CD8-positive, alpha-beta memory T cell (primary cell): ENCODE measurements around the gene CCDC78. TPM values are rescaled to one million over a fixed set of nuclear protein-coding genes. Genes with fewer than 3 reads are reported as not detected.

Experiments used
- CTCF ChIA-PET: fragments of 350-600 bp; sonication (Branson Sonifier 250); formaldehyde crosslinking; loops from one replicate; lab custom pipeline; 2021; ENCODE audit warnings: antibody characterized with exemption; lab: Charles Lee
- POLR2A ChIA-PET: fragments of 350-600 bp; sonication (Branson Sonifier 250); formaldehyde crosslinking; loops from one replicate; lab custom pipeline; 2021; ENCODE audit warnings: antibody characterized with exemption; lab: Charles Lee
- DNase-seq, 5 donors: peaks; one replicate each; pipeline versions ENCODE4 v3.0.0 to v3.0.0-alpha.2; 2020 to 2022; ENCODE audit warnings: mixed read lengths in 1 of 5
- H3K27ac ChIP-seq: one replicate; pipeline ENCODE4 v1.7.0; 2013; ENCODE audit warnings: low read depth, mild to moderate bottlenecking, low read length, moderate library complexity
- H3K27me3 ChIP-seq: 2 replicates; pipeline ENCODE4 v1.7.0; 2013; ENCODE audit warnings: low read length, mild to moderate bottlenecking; ENCODE audit not compliant: insufficient read depth, poor library complexity, severe bottlenecking
- H3K36me3 ChIP-seq: 2 replicates; pipeline ENCODE4 v1.7.0; 2013; ENCODE audit warnings: mild to moderate bottlenecking, low read length, moderate library complexity; ENCODE audit not compliant: insufficient read depth
- H3K4me1 ChIP-seq: 2 replicates; pipeline ENCODE4 v1.7.0; 2013; ENCODE audit warnings: mild to moderate bottlenecking, low read length, moderate library complexity; ENCODE audit not compliant: insufficient read depth
- H3K4me3 ChIP-seq: 2 replicates; pipeline ENCODE4 v1.7.0; 2013; ENCODE audit warnings: mild to moderate bottlenecking, low read length
- H3K9me3 ChIP-seq: 2 replicates; pipeline ENCODE4 v1.7.0; 2013; ENCODE audit warnings: mild to moderate bottlenecking, low read length
- H3K27ac Mint-ChIP-seq, 8 donors: one replicate each; pipeline ENCODE4 v1.8.0; 2020 to 2021; ENCODE audit warnings: mixed read lengths in 8 of 8, mild to moderate bottlenecking in 6 of 8, inconsistent platforms in 3 of 8, moderate library complexity in 3 of 8
- H3K27me3 Mint-ChIP-seq, 2 donors: one replicate each; pipeline ENCODE4 v1.8.0; 2020 to 2021; ENCODE audit warnings: mixed read lengths in 2 of 2, mild to moderate bottlenecking in 1 of 2, moderate library complexity in 1 of 2
- H3K36me3 Mint-ChIP-seq, 3 donors: one replicate each; pipeline ENCODE4 v1.8.0; 2020 to 2021; ENCODE audit warnings: mixed read lengths in 3 of 3, inconsistent platforms in 1 of 3, mild to moderate bottlenecking in 1 of 3
- H3K4me1 Mint-ChIP-seq, 3 donors: one replicate each; pipeline ENCODE4 v1.8.0; 2020 to 2021; ENCODE audit warnings: mixed read lengths in 3 of 3, inconsistent platforms in 1 of 3, mild to moderate bottlenecking in 1 of 3
- H3K4me3 Mint-ChIP-seq, 7 donors: one replicate each; pipeline ENCODE4 v1.8.0; 2020 to 2021; ENCODE audit warnings: mixed read lengths in 7 of 7, mild to moderate bottlenecking in 6 of 7, moderate library complexity in 4 of 7, inconsistent platforms in 2 of 7
- H3K9me3 Mint-ChIP-seq, 5 donors: one replicate each; pipeline ENCODE4 v1.8.0; 2020 to 2022; ENCODE audit warnings: mixed read lengths in 5 of 5, mild to moderate bottlenecking in 3 of 5, moderate library complexity in 2 of 5, inconsistent platforms in 1 of 5
- polyA plus RNA-seq: library from polyadenylated mRNA; unstranded; fragments of 300-500 nt; fragmentation: Illumina TruSeq; gene quantifications from one replicate; pipeline ENCODE4 v1.2.3, GENCODE V29; 2021
- total RNA-seq, 2 experiments: library from RNA; stranded (reverse); gene quantifications; one replicate each; pipeline ENCODE4 v1.2.3, GENCODE V29; 2021

Gene CCDC78
- total and polyA plus RNA-seq, 3 experiments from 2014 or later: 0.53 to 9.9 (median 9.8) TPM

DNA sequence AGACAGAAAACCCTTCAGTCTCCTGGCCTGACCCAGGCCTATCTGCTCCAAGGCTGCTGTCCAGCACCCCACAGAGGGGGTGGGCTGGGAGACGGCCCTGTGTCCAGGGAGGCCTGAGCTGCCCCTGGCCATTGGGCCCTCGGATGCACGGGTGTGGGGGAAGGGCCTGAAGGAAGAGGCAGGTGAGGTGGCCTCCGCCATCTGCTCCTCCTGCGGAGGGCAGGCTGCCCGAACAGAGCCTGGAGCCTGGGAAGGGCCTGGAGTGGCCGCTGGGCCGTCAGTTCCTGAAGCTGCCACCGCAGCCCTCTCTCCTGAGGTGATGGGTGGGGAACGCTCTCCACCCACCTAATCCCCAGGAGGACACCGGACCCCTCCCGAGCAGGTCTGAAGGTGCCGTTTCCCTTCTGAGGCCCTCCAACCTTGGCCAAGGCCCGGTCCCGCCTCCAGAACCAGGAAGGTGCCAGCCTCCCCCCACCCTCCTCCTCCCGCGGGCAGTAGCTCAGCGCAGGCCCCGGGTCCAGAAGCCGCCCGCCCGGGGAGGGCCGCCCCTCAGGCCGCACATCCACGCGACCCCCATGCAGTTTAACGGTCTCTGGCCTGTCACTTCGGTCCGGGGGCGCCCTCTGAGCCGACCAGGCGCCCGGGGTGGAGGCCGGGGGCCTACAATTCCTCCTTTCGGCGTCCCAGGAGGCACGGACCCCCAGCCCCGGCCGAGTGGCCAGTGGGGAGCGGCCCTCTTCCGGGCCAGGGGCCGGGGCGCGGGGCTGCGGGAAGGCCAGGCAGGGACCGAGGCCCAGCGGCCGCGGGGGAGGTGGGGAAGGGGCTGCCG lies 21.5 kb downstream of the CCDC78 start:
- Histone ChIP-seq H3K4me1 (peaks cover 12% of the 10 kb centered on the region), H3K36me3 (no peaks in the 10 kb centered on the region), H3K9me3 (no peaks in the 10 kb centered on the region), H3K27ac (no peak overlapping the region), H3K27me3 (peaks cover 60% of the 10 kb centered on the region), H3K4me3 (no peak overlapping the region)
- Mint-ChIP-seq H3K27ac (no peak overlapping the region), H3K9me3 (no peaks in the 10 kb centered on the region), H3K36me3 (no peaks in the 10 kb centered on the region), H3K27me3 (peaks cover 36 to 41% of the 10 kb centered on the region in 2 donors), H3K4me1 (peaks cover under 1 to 21% (median 6%) of the 10 kb centered on the region in 3 donors), H3K4me3 (no peak overlapping the region)
- CTCF ChIA-PET: interaction anchor here (1.0 kb wide), 1 partner anchor 7 kb away, joined by 4 read pairs; no protein-coding TSS in a partner anchor
- no peak for DNase-seq
- POLR2A ChIA-PET: interaction anchor here (1.1 to 1.2 kb wide), 2 partner anchors 9 to 30 kb away, joined by 3 read pairs; partner anchors contain the start of gene RHBDL1

DNA sequence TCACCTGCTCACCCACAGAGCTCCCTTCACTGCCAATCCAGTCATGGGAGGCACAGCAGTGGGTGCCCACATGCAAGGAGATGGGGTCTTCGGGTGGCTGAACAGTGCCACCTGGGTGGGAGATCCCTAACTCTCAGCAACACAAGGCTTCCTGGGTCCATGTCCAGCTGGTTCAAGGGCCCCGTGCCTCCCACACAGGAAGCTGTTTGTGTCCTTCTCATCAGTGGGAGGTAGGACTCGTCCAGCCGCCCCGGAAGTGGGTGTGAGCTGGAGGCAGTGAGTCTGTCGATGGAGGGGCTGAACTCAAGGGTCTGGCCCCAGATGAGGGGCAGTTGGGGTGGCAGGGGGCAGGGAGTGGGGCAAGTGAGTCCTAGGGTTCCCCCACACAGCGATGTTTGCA lies 22.2 kb downstream of the CCDC78 start:
- Histone ChIP-seq H3K4me3 (no peak overlapping the region), H3K9me3 (no peaks in the 10 kb centered on the region), H3K4me1 (peaks cover 20% of the 10 kb centered on the region), H3K27me3 (peaks cover 53% of the 10 kb centered on the region), H3K36me3 (no peaks in the 10 kb centered on the region), H3K27ac (no peak overlapping the region)
- Mint-ChIP-seq H3K9me3 (no peaks in the 10 kb centered on the region), H3K4me3 (no peak overlapping the region), H3K27ac (no peak overlapping the region), H3K4me1 (peaks cover 8 to 28% (median 10%) of the 10 kb centered on the region in 3 donors), H3K36me3 (no peaks in the 10 kb centered on the region), H3K27me3 (peaks cover 34% of the 10 kb centered on the region in 2 donors)
- POLR2A ChIA-PET: interaction anchor here (1.1 to 1.2 kb wide), 2 partner anchors 8 to 29 kb away, joined by 3 read pairs; partner anchors contain the start of gene RHBDL1
- DNase-seq: no peak
- CTCF ChIA-PET: interaction anchor here (1.0 kb wide), 1 partner anchor 8 kb away, joined by 4 read pairs; no protein-coding TSS in a partner anchor

DNA sequence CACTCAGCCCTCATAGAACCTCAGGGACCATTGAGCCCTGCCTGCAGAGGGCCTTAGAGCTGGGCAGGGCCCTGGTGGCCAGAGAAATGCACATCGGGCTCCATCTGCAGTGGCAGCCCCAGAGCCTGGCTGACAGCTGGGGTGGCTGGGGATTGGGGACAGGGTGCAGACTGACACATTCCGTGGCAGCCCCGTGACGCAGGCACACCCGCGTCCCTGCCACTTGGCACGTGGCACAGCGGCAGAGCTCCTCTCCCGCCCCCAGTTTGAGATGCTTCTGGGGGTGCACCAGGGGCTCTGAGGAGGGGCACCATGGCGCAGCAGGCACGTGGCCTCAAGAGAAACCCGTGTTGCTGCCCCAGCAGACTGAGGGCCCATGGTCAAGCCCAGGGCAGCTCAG lies 22.8 kb downstream of the CCDC78 start:
- CTCF ChIA-PET: interaction anchor here (1.0 kb wide), 1 partner anchor 9 kb away, joined by 4 read pairs; no protein-coding TSS in a partner anchor
- H3K36me3 ChIP-seq: no peaks in the 10 kb centered on the region
- H3K4me3 ChIP-seq: no peak overlapping the region
- no peaks in the 10 kb centered on the region for H3K9me3 Mint-ChIP-seq
- H3K27ac Mint-ChIP-seq: no peak overlapping the region
- peaks cover 28% of the 10 kb centered on the region in 2 donors for H3K27me3 Mint-ChIP-seq
- H3K9me3 ChIP-seq: no peaks in the 10 kb centered on the region
- peaks cover 22% of the 10 kb centered on the region for H3K4me1 ChIP-seq
- H3K27me3 ChIP-seq: peaks cover 47% of the 10 kb centered on the region
- POLR2A ChIA-PET: interaction anchor here (1.1 kb wide), 1 partner anchor 28 kb away, joined by 3 read pairs; the partner anchor contains the start of gene RHBDL1
- H3K36me3 Mint-ChIP-seq: no peaks in the 10 kb centered on the region
- H3K4me1 Mint-ChIP-seq: peaks cover 11 to 32% (median 13%) of the 10 kb centered on the region in 3 donors
- H3K4me3 Mint-ChIP-seq: no peak overlapping the region
- no peak for DNase-seq
- H3K27ac ChIP-seq: no peak overlapping the region

DNA sequence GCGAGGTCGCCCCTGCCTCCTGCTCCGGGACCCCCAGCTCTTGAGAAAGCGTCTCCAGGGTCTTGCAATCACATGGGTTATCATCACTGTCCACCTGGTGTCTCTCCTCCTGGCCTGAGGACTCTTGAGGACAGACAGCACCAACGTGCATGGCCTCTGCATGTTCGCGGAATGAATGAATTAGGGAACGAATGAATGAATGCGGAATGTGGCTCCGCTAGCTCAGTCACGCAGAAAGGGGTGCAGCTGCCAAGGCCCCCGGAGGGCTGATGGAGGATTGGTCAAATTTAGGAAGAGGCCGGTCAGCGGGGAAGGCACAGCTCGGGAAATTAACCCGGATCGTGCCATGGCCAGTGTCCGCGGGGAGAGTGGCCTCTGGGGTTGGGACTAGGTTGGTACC lies 23.9 kb downstream of the CCDC78 start:
- Histone ChIP-seq H3K27ac (no peak overlapping the region), H3K27me3 (peaks cover 40% of the 10 kb centered on the region), H3K9me3 (no peaks in the 10 kb centered on the region), H3K36me3 (no peaks in the 10 kb centered on the region), H3K4me1 (peaks cover 22% of the 10 kb centered on the region), H3K4me3 (no peak overlapping the region)
- no peak overlapping the region for H3K27ac Mint-ChIP-seq
- ChIA-PET CTCF (interaction anchor here (1.1 kb wide), 1 partner anchor 10 kb away, joined by 4 read pairs; no protein-coding TSS in a partner anchor), POLR2A (interaction anchor here (0.8 to 1.0 kb wide), 2 partner anchors 18 to 23 kb away, joined by 3 read pairs; no protein-coding TSS in a partner anchor)
- H3K27me3 Mint-ChIP-seq: peaks cover 19 to 20% of the 10 kb centered on the region in 2 donors
- no peaks in the 10 kb centered on the region for H3K36me3 Mint-ChIP-seq
- peak overlapping the region in 2 of 7 donors; percentile 23 to 66 for H3K4me3 Mint-ChIP-seq
- H3K9me3 Mint-ChIP-seq: no peaks in the 10 kb centered on the region
- H3K4me1 Mint-ChIP-seq: peaks cover 11 to 34% (median 13%) of the 10 kb centered on the region in 3 donors
- DNase-seq: no peak

DNA sequence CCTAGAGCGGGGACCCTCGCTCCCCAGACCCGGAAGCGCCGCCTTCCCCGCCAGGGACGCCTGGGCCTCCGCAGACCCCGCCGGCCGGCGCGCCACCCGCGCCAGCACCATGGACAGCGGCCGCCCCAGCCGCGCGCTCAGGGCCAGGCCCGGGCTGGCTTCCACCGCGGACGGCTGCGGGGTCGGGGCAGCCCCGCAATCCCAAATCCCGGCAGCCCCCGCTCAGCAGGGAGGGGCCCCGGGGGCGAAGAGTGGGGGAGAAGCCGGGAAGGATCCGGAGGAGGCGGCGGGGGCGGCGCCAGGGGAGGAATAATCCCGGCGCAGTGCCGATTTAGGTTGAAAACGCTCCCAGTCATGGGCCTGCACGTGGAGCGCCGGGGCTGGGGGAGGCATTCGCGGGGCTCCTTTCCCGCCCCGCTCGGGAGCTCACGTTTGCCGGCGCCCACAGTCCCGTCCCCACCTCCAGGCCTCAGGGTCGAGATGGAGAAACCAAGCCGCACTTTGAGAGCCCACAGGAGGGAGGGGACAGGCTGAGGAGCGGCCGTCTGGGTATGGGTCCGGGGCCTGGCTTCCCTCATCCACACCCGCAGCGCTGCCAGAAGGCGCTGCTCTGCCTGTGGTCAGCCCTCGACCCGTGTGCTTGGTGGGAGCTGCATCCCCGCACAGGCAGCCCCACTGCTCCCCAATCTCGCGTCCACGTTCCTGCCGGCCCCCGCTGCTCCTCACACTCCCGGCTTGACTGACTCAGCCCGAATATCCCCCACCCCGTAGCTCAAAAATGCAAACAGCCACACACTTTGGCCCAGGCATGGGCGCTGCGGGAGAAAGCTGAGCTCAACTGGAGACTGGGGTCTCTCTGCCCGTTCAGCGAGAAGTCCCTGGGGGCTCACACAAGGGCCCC lies 25.3 kb downstream of the CCDC78 start:
- POLR2A ChIA-PET: no interaction called here
- DNase-seq: peak; percentile 43 to 68 (median 49)
- H3K27ac Mint-ChIP-seq: no peak overlapping the region
- no peaks in the 10 kb centered on the region for H3K36me3 ChIP-seq
- no peaks in the 10 kb centered on the region for H3K9me3 ChIP-seq
- H3K4me1 Mint-ChIP-seq: peaks cover 11 to 35% (median 16%) of the 10 kb centered on the region in 3 donors
- peak overlapping the region in 1 of 7 donors; percentile 35 for H3K4me3 Mint-ChIP-seq
- H3K36me3 Mint-ChIP-seq: no peaks in the 10 kb centered on the region
- H3K27ac ChIP-seq: no peak overlapping the region
- H3K9me3 Mint-ChIP-seq: no peaks in the 10 kb centered on the region
- peaks cover 28% of the 10 kb centered on the region for H3K4me1 ChIP-seq
- no peak overlapping the region for H3K4me3 ChIP-seq
- peaks cover 8 to 11% of the 10 kb centered on the region in 2 donors for H3K27me3 Mint-ChIP-seq
- H3K27me3 ChIP-seq: peaks cover 34% of the 10 kb centered on the region
- CTCF ChIA-PET: no interaction called here

DNA sequence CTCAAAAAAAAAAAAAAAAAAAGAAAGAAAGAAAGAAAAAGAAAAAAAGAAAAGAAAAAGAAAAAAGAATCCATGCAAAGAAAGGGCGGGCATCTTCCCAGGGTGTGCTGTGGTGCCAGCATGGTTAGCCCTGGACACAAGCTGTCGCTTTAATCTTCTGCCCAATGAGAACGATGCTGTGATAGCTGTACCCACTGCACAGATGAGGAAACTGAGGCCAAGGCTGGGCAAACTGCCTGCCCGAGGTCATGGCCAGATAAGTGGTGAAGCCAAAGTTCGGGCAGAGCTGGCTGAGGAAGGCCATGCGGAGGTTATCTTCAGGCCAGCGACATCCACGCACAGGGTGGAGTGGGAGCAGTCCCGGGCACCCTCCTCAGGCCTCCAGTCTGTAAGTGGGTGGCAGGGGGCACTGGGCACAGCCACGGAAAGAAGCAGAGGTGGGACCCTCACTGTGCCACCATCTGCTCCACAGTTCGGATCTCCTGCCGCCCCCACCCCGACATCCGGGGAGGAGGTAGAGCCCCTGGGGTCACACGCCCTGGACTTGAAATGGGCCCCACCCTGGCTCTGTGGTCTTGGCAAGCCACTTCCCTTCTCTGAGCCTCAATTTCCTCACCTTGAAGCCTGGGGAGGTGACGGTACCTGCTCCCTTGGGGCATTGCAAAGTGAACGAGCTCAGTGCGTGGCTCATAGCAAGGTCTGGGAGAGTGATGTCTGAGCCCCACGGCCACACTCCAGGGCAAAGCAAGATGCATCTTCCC lies 27.2 kb downstream of the CCDC78 start:
- H3K36me3 ChIP-seq: no peaks in the 10 kb centered on the region
- peak overlapping the region in 6 of 7 donors; percentile 32 to 88 (median 64) for H3K4me3 Mint-ChIP-seq
- H3K27ac ChIP-seq: no peak overlapping the region
- peaks cover 0 to 2% (median 0%) of the 10 kb centered on the region in 3 donors for H3K36me3 Mint-ChIP-seq
- no peak for DNase-seq
- H3K9me3 Mint-ChIP-seq: no peaks in the 10 kb centered on the region
- ChIA-PET POLR2A (interaction anchor here (0.7 to 1.1 kb wide), 5 partner anchors 12 to 51 kb away, joined by 3 to 6 read pairs (median 3); no protein-coding TSS in a partner anchor), CTCF (interaction anchor here (0.7 to 1.8 kb wide), 5 partner anchors 13 to 327 kb away, joined by 3 to 4 read pairs (median 3); partner anchors contain the start of gene ANTKMT)
- H3K27ac Mint-ChIP-seq: peak overlapping the region in 2 of 8 donors; percentile 38 to 49
- H3K4me1 Mint-ChIP-seq: peaks cover 18 to 45% (median 20%) of the 10 kb centered on the region in 3 donors
- H3K27me3 ChIP-seq: peaks cover 23% of the 10 kb centered on the region
- peaks cover 8 to 10% of the 10 kb centered on the region in 2 donors for H3K27me3 Mint-ChIP-seq
- H3K4me3 ChIP-seq: no peak overlapping the region
- H3K4me1 ChIP-seq: peaks cover 34% of the 10 kb centered on the region
- H3K9me3 ChIP-seq: no peaks in the 10 kb centered on the region
